T47D (cell line): Measurements from ENCODE around the gene COBLL1.

Experiments
- DNase-seq, 2 experiments: peaks; one replicate each; pipeline versions ENCODE4 v3.0.0 to v3.0.0-alpha.2; 2011 to 2012; ENCODE audit warnings: low read depth in 1 of 2, low spot score in 1 of 2
- JUND ChIP-seq: IDR thresholded peaks from 2 replicates; pipeline ENCODE4 v1.6.1; 2012; ENCODE audit warnings: low read depth
- in situ Hi-C: cut with HindIII; loops from 2 replicates; pipeline ENCODE4 v1.10.0; 2016; ENCODE audit warnings: low sequenced_read_pairs, low pct_unique_long_range_greater_than_20kb

The COBLL1 gene

GRCh38 chr2:164642946-164643555, 198.6 kb downstream of the COBLL1 start:
- in situ Hi-C loops: no loop called here
- TF ChIP-seq JUND: no peak
- DNase-seq: no peak

GRCh38 chr2:164642268-164642667, 199.4 kb downstream of the COBLL1 start:
- TF ChIP-seq JUND: no peak
- no peak for DNase-seq
- in situ Hi-C loops: no loop called here
